Thymus (tissue), 11 donors: Measurements from ENCODE around the gene SEPTIN1. TPM values are rescaled to one million over a fixed set of nuclear protein-coding genes. Genes with fewer than 3 reads are reported as not detected.
A peak's percentile ranks its signal among the peaks of the same experiment; 100 is the strongest.

Experiments
- DNase-seq, 9 donors: peaks; one replicate each; pipeline ENCODE4 v3.0.0-alpha.2; 2013; ENCODE audit warnings: low spot score in 9 of 9, low read depth in 6 of 9, missing footprints in 1 of 9
- H3K27ac ChIP-seq, 2 donors: one replicate each; pipeline ENCODE4 v1.5.1; 2013; ENCODE audit warnings: control low read depth in 1 of 2, low read depth in 1 of 2, low read length in 1 of 2, mild to moderate bottlenecking in 1 of 2, moderate library complexity in 1 of 2
- H3K27me3 ChIP-seq, 2 donors: one replicate each; pipeline ENCODE4 v1.5.1; 2013; ENCODE audit warnings: low read length in 1 of 2; ENCODE audit not compliant: control insufficient read depth in 2 of 2, insufficient read depth in 1 of 2
- H3K36me3 ChIP-seq, 2 donors: one replicate each; pipeline ENCODE4 v1.5.1; 2013; ENCODE audit warnings: low read length in 1 of 2, mild to moderate bottlenecking in 1 of 2, moderate library complexity in 1 of 2; ENCODE audit not compliant: control insufficient read depth in 2 of 2, insufficient read depth in 2 of 2
- H3K4me1 ChIP-seq, 2 donors: one replicate each; pipeline ENCODE4 v1.5.1; 2013; ENCODE audit warnings: low read length in 2 of 2; ENCODE audit not compliant: control insufficient read depth in 2 of 2, insufficient read depth in 2 of 2
- H3K4me3 ChIP-seq, 2 donors: one replicate each; pipeline ENCODE4 v1.5.1; 2013; ENCODE audit warnings: low read length in 2 of 2, control low read depth in 1 of 2, mild to moderate bottlenecking in 1 of 2
- H3K9me3 ChIP-seq, 2 donors: one replicate each; pipeline ENCODE4 v1.5.1; 2013; ENCODE audit warnings: low read length in 1 of 2, mild to moderate bottlenecking in 1 of 2; ENCODE audit not compliant: control insufficient read depth in 2 of 2, insufficient read depth in 1 of 2
- WGBS: extraction: QIAGEN DNeasy Blood & Tissue Kit; methylation state at CpG from one replicate; pipeline ENCODE4 v1.1.7; 2013; 5-methylcytosine and 5-hydroxymethylcytosine counted together
- polyA plus RNA-seq: library from polyadenylated mRNA; stranded (reverse); fragments of 200-250 nt; gene quantifications from one replicate; pipeline ENCODE4 v1.2.3, GENCODE V29; 2013
- total RNA-seq: library from RNA; stranded (reverse); fragments of 120-200 nt; gene quantifications from one replicate; pipeline ENCODE4 v1.2.4, GENCODE V29; 2013
- donor health status: healthy.

Gene SEPTIN1
- total and polyA plus RNA-seq, 2 donors, result 173 to 337 TPM

GRCh38 chr16:30357085-30357714, 25.2 kb downstream of the SEPTIN1 start:
- Histone ChIP-seq H3K4me3 (no peak overlapping the region), H3K27me3 (no peaks in the 10 kb centered on the region), H3K27ac (no peak overlapping the region), H3K9me3 (no peaks in the 10 kb centered on the region), H3K36me3 (peaks cover 62 to 70% of the 10 kb centered on the region in 2 donors), H3K4me1 (peaks cover 8 to 30% of the 10 kb centered on the region in 2 donors)
- WGBS, result 96% methylated on average over 5 of the region's 5 CpGs
- no peak for DNase-seq

GRCh38 chr16:30356401-30357084, 25.8 kb downstream of the SEPTIN1 start:
- no peak overlapping the region for H3K4me3 ChIP-seq
- no peaks in the 10 kb centered on the region for H3K9me3 ChIP-seq
- no peak for DNase-seq
- H3K27ac ChIP-seq, result peak overlapping the region; percentile 10 to 81
- H3K27me3 ChIP-seq, result no peaks in the 10 kb centered on the region
- WGBS, result 94% methylated on average over 12 of the region's 12 CpGs
- H3K36me3 ChIP-seq, result peaks cover 65 to 75% of the 10 kb centered on the region in 2 donors
- peaks cover 8 to 30% of the 10 kb centered on the region in 2 donors for H3K4me1 ChIP-seq

DNA sequence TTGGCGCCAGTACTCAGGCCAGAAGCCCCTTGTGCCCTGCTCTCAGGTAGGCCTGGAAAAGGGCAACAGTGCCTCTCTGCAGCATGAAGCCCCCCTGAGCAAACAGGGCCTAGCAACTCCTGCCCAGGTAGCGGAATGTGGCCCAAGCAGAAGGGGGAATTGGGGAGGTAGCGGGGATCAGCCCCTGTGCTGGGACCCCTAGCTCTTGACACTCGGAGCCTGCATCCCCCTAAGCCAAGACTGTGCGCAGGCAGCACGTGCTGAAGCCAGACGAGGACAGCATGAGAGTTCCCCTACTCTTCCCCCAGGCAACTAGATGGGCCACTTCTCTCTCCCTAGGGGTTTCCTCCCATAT, 26.4 kb downstream of the SEPTIN1 start:
- peak overlapping the region; percentile 67 to 81 for H3K27ac ChIP-seq
- H3K4me1 ChIP-seq, result peaks cover 8 to 30% of the 10 kb centered on the region in 2 donors
- no peak for DNase-seq
- H3K27me3 ChIP-seq, result no peaks in the 10 kb centered on the region
- H3K4me3 ChIP-seq, result peak overlapping the region; percentile 93 to 100
- H3K9me3 ChIP-seq, result no peaks in the 10 kb centered on the region
- peaks cover 66 to 77% of the 10 kb centered on the region in 2 donors for H3K36me3 ChIP-seq
- 61% methylated on average over 7 of the region's 7 CpGs for WGBS

GRCh38 chr16:30355144-30355953, 27.0 kb downstream of the SEPTIN1 start, which contains the start of gene CD2BP2:
Gene CD2BP2 (minus strand): TSS chr16:30355308. CDS start chr16:30354681, 627 bp downstream.
- H3K4me3 ChIP-seq, result peak within 1 kb of the TSS; percentile 93 to 100
- peaks cover 8 to 30% of the 10 kb centered on the region in 2 donors for H3K4me1 ChIP-seq
- H3K27me3 ChIP-seq, result no peaks in the 10 kb centered on the region
- H3K9me3 ChIP-seq, result no peaks in the 10 kb centered on the region
- H3K36me3 ChIP-seq, result peaks cover 67 to 77% of the 10 kb centered on the region in 2 donors
- DNase-seq, result peak; percentile 81 to 95 (median 88)
- WGBS, result under 1% methylated on average over 45 of the region's 45 CpGs
- peak within 1 kb of the TSS; percentile 81 to 90 for H3K27ac ChIP-seq

- DNase-seq, result no peak
- H3K9me3 ChIP-seq, result no peaks in the 10 kb centered on the region
- H3K4me1 ChIP-seq, result peaks cover 8 to 30% of the 10 kb centered on the region in 2 donors
- H3K27me3 ChIP-seq, result no peaks in the 10 kb centered on the region
- H3K27ac ChIP-seq, result peak overlapping the region; percentile 70 to 90
- WGBS, result 3% methylated on average over 36 of the region's 36 CpGs
- peak overlapping the region; percentile 93 to 100 for H3K4me3 ChIP-seq
- peaks cover 62 to 77% of the 10 kb centered on the region in 2 donors for H3K36me3 ChIP-seq
Measured at GRCh38 chr16:30354423-30355143, 27.8 kb downstream of the SEPTIN1 start.

DNA sequence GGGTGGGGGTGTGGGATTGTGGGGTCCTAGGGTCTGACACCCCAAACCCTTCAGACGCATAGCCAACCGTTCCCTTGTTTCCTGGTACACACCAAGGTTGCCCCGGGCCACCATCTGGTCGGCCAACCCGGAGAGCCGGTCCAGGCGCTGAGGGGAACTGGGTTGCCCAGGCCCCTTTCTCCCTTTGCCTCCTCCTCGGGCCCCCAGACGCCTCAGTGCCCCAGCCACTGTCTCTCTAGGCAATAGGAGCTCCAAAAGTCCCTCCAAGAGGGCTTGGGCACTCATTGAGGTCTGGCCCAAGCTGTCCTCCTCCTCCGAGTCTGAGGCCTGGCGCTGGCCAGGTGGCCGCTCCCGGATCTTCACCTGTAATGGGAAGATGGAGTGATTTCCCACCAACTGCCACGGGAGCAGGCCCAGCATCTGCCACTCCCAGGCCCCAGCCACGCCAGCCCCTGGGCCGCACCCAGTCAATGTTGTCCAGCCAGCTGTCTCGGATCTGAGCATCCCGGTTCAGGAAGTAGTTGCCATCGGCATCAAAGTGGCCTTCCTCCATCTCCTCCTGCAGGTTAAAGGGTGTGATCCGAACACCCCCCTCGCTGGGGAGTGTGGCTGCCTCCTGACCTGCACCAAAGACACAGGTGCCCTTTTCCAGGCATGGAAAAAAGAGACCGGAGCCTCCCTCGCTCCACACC, 28.8 kb downstream of the SEPTIN1 start:
- Histone ChIP-seq H3K4me3 (no peak overlapping the region), H3K36me3 (peaks cover 52 to 68% of the 10 kb centered on the region in 2 donors), H3K9me3 (no peaks in the 10 kb centered on the region), H3K27me3 (no peaks in the 10 kb centered on the region), H3K4me1 (peaks cover 8 to 30% of the 10 kb centered on the region in 2 donors), H3K27ac (no peak overlapping the region)
- no peak for DNase-seq
- WGBS, result 97% methylated on average over 23 of the region's 23 CpGs

- Histone ChIP-seq H3K4me3 (no peak overlapping the region), H3K27ac (no peak overlapping the region), H3K4me1 (peaks cover 8 to 30% of the 10 kb centered on the region in 2 donors), H3K36me3 (peaks cover 44 to 59% of the 10 kb centered on the region in 2 donors), H3K9me3 (no peaks in the 10 kb centered on the region), H3K27me3 (no peaks in the 10 kb centered on the region)
- WGBS, result 97% methylated on average over 14 of the region's 14 CpGs
- no peak for DNase-seq
Measured at GRCh38 chr16:30352488-30353401, 29.6 kb downstream of the SEPTIN1 start.
